Prostate gland (tissue), 2 donors: Measurements from ENCODE around the gene OAS3. TPM values are rescaled to one million over a fixed set of nuclear protein-coding genes. Genes with fewer than 3 reads are reported as not detected.

Source experiments
- DNase-seq: peaks from one replicate; pipeline ENCODE4 v3.0.0-alpha.2; 2019; ENCODE audit warnings: low spot score
- H3K27ac ChIP-seq, 2 donors: fragments of 200-600 bp; sonication (generic); 2 replicates each; pipeline ENCODE4 v1.5.1; 2017 to 2019
- H3K27me3 ChIP-seq: fragments of 200-600 bp; sonication (generic); replicated peaks from 2 replicates; pipeline ENCODE4 v1.5.1; 2019; ENCODE audit not compliant: insufficient read depth
- H3K36me3 ChIP-seq, 2 donors: fragments of 200-600 bp; sonication (generic); 1 replicate in 1 of 2; 2 replicates in 1 of 2; pipeline versions ENCODE4 v1.5.1 to v1.8.1; 2017 to 2019
- H3K4me1 ChIP-seq: fragments of 200-600 bp; sonication (generic); replicated peaks from 2 replicates; pipeline ENCODE4 v1.5.1; 2019
- H3K4me3 ChIP-seq, 2 donors: fragments of 200-600 bp; sonication (generic); 2 replicates each; pipeline ENCODE4 v1.5.1; 2017 to 2019
- H3K9me3 ChIP-seq: fragments of 200-600 bp; sonication (generic); 2 replicates; pipeline ENCODE4 v1.5.1; 2017
- CTCF ChIP-seq, 4 experiments: fragments of 200-600 bp in 2 of 4; fragments of 450-650 bp in 2 of 4; sonication (generic) in 2 of 4; IDR thresholded peaks; 1 replicate in 3 of 4; 2 replicates in 1 of 4; pipeline ENCODE4 v1.5.1; 2016 to 2019; ENCODE audit warnings: antibody characterized with exemption in 4 of 4, mild to moderate bottlenecking in 2 of 4, moderate library complexity in 2 of 4
- POLR2A ChIP-seq: fragments of 450-650 bp; IDR thresholded peaks from one replicate; pipeline ENCODE4 v1.6.1; 2016; ENCODE audit warnings: antibody characterized with exemption, mild to moderate bottlenecking
- POLR2AphosphoS5 ChIP-seq: sonication (generic); formaldehyde crosslinking; IDR thresholded peaks from one replicate; pipeline ENCODE4 v1.6.1; 2017; ENCODE audit warnings: antibody characterized with exemption
- WGBS: methylation state at CpG from one replicate; pipeline ENCODE4 v1.1.5; 2018; 5-methylcytosine and 5-hydroxymethylcytosine counted together
- intact Hi-C: fragments of 100-400 bp; cut with DNase I; formaldehyde crosslinking; loops from one replicate; pipeline ENCODE4 v1.14.2; 2022
- total RNA-seq, 2 donors: library from RNA; depleted of rRNA; stranded (reverse); fragments of >200 nt; gene quantifications; one replicate each; pipeline ENCODE4 v1.1.0, GENCODE V29; 2016

OAS3 gene
- total RNA-seq, 2 donors from 2014 or later = 8.7 to 11.2 TPM

GRCh38 chr12:112932485-112933128 lies 5.7 kb upstream of the OAS3 start:
- TF ChIP-seq CTCF (IDR thresholded peaks at IDR 0.05) (no peak), POLR2AphosphoS5 (no peak), POLR2A (no peak)
- no peak overlapping the region for H3K4me3 ChIP-seq
- no peak overlapping the region for H3K27ac ChIP-seq
- intact Hi-C loops = no loop called here
- WGBS = 40% methylated on average over 6 of the region's 6 CpGs
- H3K27me3 ChIP-seq = no peaks in the 10 kb centered on the region
- DNase-seq = no peak
- peaks cover 5% of the 10 kb centered on the region for H3K4me1 ChIP-seq
- no peaks in the 10 kb centered on the region for H3K36me3 ChIP-seq
- no peaks in the 10 kb centered on the region for H3K9me3 ChIP-seq

- TF ChIP-seq POLR2A = no peak
- TF ChIP-seq CTCF (IDR thresholded peaks at IDR 0.05) = no peak
- no peak for TF ChIP-seq POLR2AphosphoS5
- Histone ChIP-seq H3K27ac (no peak overlapping the region), H3K27me3 (no peaks in the 10 kb centered on the region), H3K4me3 (no peak overlapping the region), H3K9me3 (no peaks in the 10 kb centered on the region), H3K36me3 (no peaks in the 10 kb centered on the region), H3K4me1 (peaks cover 5% of the 10 kb centered on the region)
- no peak for DNase-seq
- intact Hi-C loops = no loop called here
- WGBS = 69% methylated on average over 2 of the region's 2 CpGs
These were observed 5.2 kb upstream of the OAS3 start for GRCh38 chr12:112933129-112933505.

GRCh38 chr12:112936264-112936663 lies 2.0 kb upstream of the OAS3 start:
- WGBS = 60% methylated on average over 1 of the region's 1 CpG
- TF ChIP-seq POLR2A (no peak), CTCF (IDR thresholded peaks at IDR 0.05) (no peak), POLR2AphosphoS5 (no peak)
- peak; percentile 11 for DNase-seq
- peaks cover 12% of the 10 kb centered on the region for H3K4me1 ChIP-seq
- H3K4me3 ChIP-seq = no peak overlapping the region
- no peaks in the 10 kb centered on the region for H3K9me3 ChIP-seq
- no peak overlapping the region for H3K27ac ChIP-seq
- intact Hi-C loops = no loop called here
- H3K36me3 ChIP-seq = no peaks in the 10 kb centered on the region
- no peaks in the 10 kb centered on the region for H3K27me3 ChIP-seq

- Histone ChIP-seq H3K4me1 (peaks cover 12% of the 10 kb centered on the region), H3K27ac (peak overlapping the region; percentile 32 to 74), H3K9me3 (no peaks in the 10 kb centered on the region), H3K27me3 (no peaks in the 10 kb centered on the region), H3K36me3 (no peaks in the 10 kb centered on the region), H3K4me3 (no peak overlapping the region)
- TF ChIP-seq CTCF (IDR thresholded peaks at IDR 0.05) = no peak
- TF ChIP-seq POLR2AphosphoS5 = peak; percentile 80
- intact Hi-C loops = no loop called here
- WGBS = 22% methylated on average over 2 of the region's 2 CpGs
- DNase-seq = peak; percentile 58
These were observed 1.3 kb upstream of the OAS3 start for GRCh38 chr12:112936927-112937326.

- Histone ChIP-seq H3K9me3 (no peaks in the 10 kb centered on the region), H3K4me1 (peaks cover 7% of the 10 kb centered on the region), H3K27ac (peak overlapping the region; percentile 67 to 74), H3K4me3 (peak overlapping the region; percentile 48 to 53), H3K27me3 (no peaks in the 10 kb centered on the region), H3K36me3 (no peaks in the 10 kb centered on the region)
- WGBS = 16% methylated on average over 11 of the region's 11 CpGs
- no peak for DNase-seq
- TF ChIP-seq POLR2AphosphoS5 = no peak
- no peak for TF ChIP-seq CTCF (IDR thresholded peaks at IDR 0.05)
- no peak for TF ChIP-seq POLR2A
- intact Hi-C loops = no loop called here
These were observed 477 bp downstream of the OAS3 start for GRCh38 chr12:112938751-112939150.
